ENCODE results near the gene CCDC180. TPM values are rescaled to one million over a fixed set of nuclear protein-coding genes. Genes with fewer than 3 reads are reported as not detected.

Gene CCDC180
- total and polyA plus RNA-seq, 10 of the 15 experiments (the other 5 are each of a cell fraction or from before 2014, with no cell fraction given), result 0.31 to 1.1 (median 0.57) TPM

GRCh38 chr9:97283768-97284167, 23.7 kb upstream of the CCDC180 start:
- CTCF ChIA-PET, result interaction anchor here (0.9 kb wide), 1 partner anchor 426 kb away, joined by 3 read pairs; no protein-coding TSS in a partner anchor
- no peak for FAIRE-seq

DNA sequence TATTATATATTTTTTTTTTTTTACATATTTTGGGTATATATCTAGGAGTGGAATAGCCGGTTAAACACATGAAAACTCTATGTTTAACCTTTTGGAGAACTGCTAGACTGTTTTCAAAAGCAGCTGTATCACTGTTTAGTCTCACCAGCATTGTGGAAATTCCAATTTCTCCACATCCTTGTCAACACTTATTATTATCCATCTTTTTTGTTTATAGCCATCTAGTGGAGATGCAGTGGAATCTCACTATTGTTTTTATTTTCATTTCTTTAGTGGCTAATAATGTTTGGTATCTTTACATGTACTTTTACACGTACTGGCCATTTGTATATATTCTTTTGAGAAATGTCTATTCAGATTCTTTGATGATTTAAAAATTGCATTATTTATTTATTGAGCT, 22.7 kb upstream of the CCDC180 start:
- no peaks in the 10 kb centered on the region for H3K79me2 ChIP-seq (ENCODE audit: control insufficient read depth, insufficient read depth, low read length)
- no peak overlapping the region for H3K4me2 ChIP-seq (ENCODE audit: control insufficient read depth, insufficient read depth)
- no peaks in the 10 kb centered on the region for H3K27me3 ChIP-seq (replicated peaks in 1 of 2; ENCODE audit: control insufficient read depth in 2 of 2, insufficient read depth in 2 of 2, low read length in 1 of 2)
- H3K4me1 ChIP-seq (ENCODE audit: control insufficient read depth, insufficient read depth, low read length), result no peaks in the 10 kb centered on the region
- no peak overlapping the region for H3K27ac ChIP-seq (ENCODE audit: control insufficient read depth, insufficient read depth)
- FAIRE-seq, result no peak
- in situ Hi-C loops (cut with MboI), result no loop called here
- no peak overlapping the region for H3K9ac ChIP-seq (ENCODE audit: control insufficient read depth, insufficient read depth, low read length)
- ChIA-PET RAD21 (ENCODE audit: unreplicated experiment) (no interaction called here), POLR2A (no interaction called here), SMC1A (ENCODE audit: uncharacterized antibody, unreplicated experiment) (no interaction called here), CTCF (interaction anchor here (0.6 to 0.7 kb wide), 2 partner anchors 35 to 1516 kb away, joined by 3 read pairs; no protein-coding TSS in a partner anchor)
- H3K4me3 ChIP-seq, result no peak overlapping the region
- no peak overlapping the region for H2AFZ ChIP-seq (ENCODE audit: control insufficient read depth, low read depth, low read length)
- DNase-seq (ENCODE audit: low read depth, low spot score), result no peak
- TF ChIP-seq PAX8 (IDR thresholded peaks at IDR 0.05) (no peak), CTCF (IDR thresholded peaks at IDR 0.05 in 2 of 3, conservative IDR thresholded peaks at IDR 0.05 in 1 of 3; ENCODE audit: control insufficient read depth in 2 of 3, extremely low read depth in 1 of 3, insufficient read depth in 1 of 3, low read depth in 3 of 3, low read length in 3 of 3) (peak in 1 of 3 experiments; percentile 12; a peak in 1 of 6 replicates), YY1 (IDR thresholded peaks at IDR 0.05; ENCODE audit: low read depth, low read length) (no peak)
- TF ChIP-seq, protein P1, sequence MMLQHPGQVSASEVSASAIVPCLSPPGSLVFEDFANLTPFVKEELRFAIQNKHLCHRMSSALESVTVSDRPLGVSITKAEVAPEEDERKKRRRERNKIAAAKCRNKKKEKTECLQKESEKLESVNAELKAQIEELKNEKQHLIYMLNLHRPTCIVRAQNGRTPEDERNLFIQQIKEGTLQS (IDR thresholded peaks at IDR 0.05; ENCODE audit: borderline replicate concordance, extremely low read depth, low read depth, low read length), result no peak
- TF ChIP-seq, protein P2, sequence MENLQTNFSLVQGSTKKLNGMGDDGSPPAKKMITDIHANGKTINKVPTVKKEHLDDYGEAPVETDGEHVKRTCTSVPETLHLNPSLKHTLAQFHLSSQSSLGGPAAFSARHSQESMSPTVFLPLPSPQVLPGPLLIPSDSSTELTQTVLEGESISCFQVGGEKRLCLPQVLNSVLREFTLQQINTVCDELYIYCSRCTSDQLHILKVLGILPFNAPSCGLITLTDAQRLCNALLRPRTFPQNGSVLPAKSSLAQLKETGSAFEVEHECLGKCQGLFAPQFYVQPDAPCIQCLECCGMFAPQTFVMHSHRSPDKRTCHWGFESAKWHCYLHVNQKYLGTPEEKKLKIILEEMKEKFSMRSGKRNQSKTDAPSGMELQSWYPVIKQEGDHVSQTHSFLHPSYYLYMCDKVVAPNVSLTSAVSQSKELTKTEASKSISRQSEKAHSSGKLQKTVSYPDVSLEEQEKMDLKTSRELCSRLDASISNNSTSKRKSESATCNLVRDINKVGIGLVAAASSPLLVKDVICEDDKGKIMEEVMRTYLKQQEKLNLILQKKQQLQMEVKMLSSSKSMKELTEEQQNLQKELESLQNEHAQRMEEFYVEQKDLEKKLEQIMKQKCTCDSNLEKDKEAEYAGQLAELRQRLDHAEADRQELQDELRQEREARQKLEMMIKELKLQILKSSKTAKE (IDR thresholded peaks at IDR 0.05; ENCODE audit: low read depth, poor library complexity, severe bottlenecking), result no peak
- intact Hi-C loops (cut with micrococcal nuclease; ENCODE audit: unreplicated experiment), result no loop called here
- ATAC-seq, result no peak
- H4K20me1 ChIP-seq (ENCODE audit: control insufficient read depth, insufficient read depth), result no peaks in the 10 kb centered on the region
- BruUV-seq (replicated peaks), result no TSS peak
- no peaks in the 10 kb centered on the region; the same call in 2 of the 3 replicates for H3K9me3 ChIP-seq (replicated peaks; ENCODE audit: control insufficient read depth, insufficient read depth, low read length)
- whole genome bisulfite sequencing (ENCODE audit: insufficient coverage, insufficient replicate concordance, low lambda C conversion rate, missing lambda C conversion rate), result 3% methylated on average over 2 of the region's 2 CpGs
- no peaks in the 10 kb centered on the region for H3K36me3 ChIP-seq (ENCODE audit: control insufficient read depth in 2 of 2, insufficient read depth in 2 of 2, low read length in 1 of 2)

More at GRCh38 chr9:97283768-97284167, 23.7 kb upstream of the CCDC180 start:
- H3K79me2 ChIP-seq (ENCODE audit: control insufficient read depth, insufficient read depth, low read length), result no peaks in the 10 kb centered on the region
- H3K4me2 ChIP-seq (ENCODE audit: control insufficient read depth, insufficient read depth), result no peak overlapping the region
- no peak overlapping the region for H2AFZ ChIP-seq (ENCODE audit: control insufficient read depth, low read depth, low read length)
- ATAC-seq (no peak), DNase-seq (ENCODE audit: low read depth, low spot score) (no peak)
- no peak overlapping the region for H3K27ac ChIP-seq (ENCODE audit: control insufficient read depth, insufficient read depth)
- no peaks in the 10 kb centered on the region for H4K20me1 ChIP-seq (ENCODE audit: control insufficient read depth, insufficient read depth)
- intact Hi-C loops (cut with micrococcal nuclease; ENCODE audit: unreplicated experiment), result no loop called here
- H3K4me3 ChIP-seq, result no peak overlapping the region
- H3K36me3 ChIP-seq (ENCODE audit: control insufficient read depth in 2 of 2, insufficient read depth in 2 of 2, low read length in 1 of 2), result no peaks in the 10 kb centered on the region
- H3K4me1 ChIP-seq (ENCODE audit: control insufficient read depth, insufficient read depth, low read length), result no peaks in the 10 kb centered on the region
- no peaks in the 10 kb centered on the region; the same call in 2 of the 3 replicates for H3K9me3 ChIP-seq (replicated peaks; ENCODE audit: control insufficient read depth, insufficient read depth, low read length)
- TF ChIP-seq SREBF1 (IDR thresholded peaks at IDR 0.05; ENCODE audit: low read length) (no peak), RB1 (IDR thresholded peaks at IDR 0.05; ENCODE audit: borderline replicate concordance) (no peak), MXI1 (IDR thresholded peaks at IDR 0.05; ENCODE audit: low read depth, low read length) (no peak), TCF7 (IDR thresholded peaks at IDR 0.05; ENCODE audit: borderline replicate concordance) (no peak), TCF3 (IDR thresholded peaks at IDR 0.05; ENCODE audit: borderline replicate concordance, insufficient read depth, low read depth, low read length) (no peak), SP1 (IDR thresholded peaks at IDR 0.05; ENCODE audit: low read depth, low read length) (no peak), LARP7 (IDR thresholded peaks at IDR 0.05) (no peak), ZNF217 (IDR thresholded peaks at IDR 0.05) (no peak), POLR2AphosphoS2 (IDR thresholded peaks at IDR 0.05; ENCODE audit: low read depth, low read length) (no peak), RAD51 (IDR thresholded peaks at IDR 0.05) (no peak)
- TF ChIP-seq, protein P3, sequence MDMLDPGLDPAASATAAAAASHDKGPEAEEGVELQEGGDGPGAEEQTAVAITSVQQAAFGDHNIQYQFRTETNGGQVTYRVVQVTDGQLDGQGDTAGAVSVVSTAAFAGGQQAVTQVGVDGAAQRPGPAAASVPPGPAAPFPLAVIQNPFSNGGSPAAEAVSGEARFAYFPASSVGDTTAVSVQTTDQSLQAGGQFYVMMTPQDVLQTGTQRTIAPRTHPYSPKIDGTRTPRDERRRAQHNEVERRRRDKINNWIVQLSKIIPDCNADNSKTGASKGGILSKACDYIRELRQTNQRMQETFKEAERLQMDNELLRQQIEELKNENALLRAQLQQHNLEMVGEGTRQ (IDR thresholded peaks at IDR 0.05; ENCODE audit: borderline replicate concordance, low read depth, low read length), result no peak
- SMC1A ChIA-PET (ENCODE audit: uncharacterized antibody, unreplicated experiment), result no interaction called here
- in situ Hi-C loops (cut with MboI), result no loop called here
- no TSS peak for BruUV-seq (replicated peaks)
- RAD21 ChIA-PET (ENCODE audit: unreplicated experiment), result no interaction called here
- H3K27me3 ChIP-seq (replicated peaks in 1 of 2; ENCODE audit: control insufficient read depth in 2 of 2, insufficient read depth in 2 of 2, low read length in 1 of 2), result no peaks in the 10 kb centered on the region; a peak in 1 of 4 replicates
- POLR2A ChIA-PET, result no interaction called here
- H3K9ac ChIP-seq (ENCODE audit: control insufficient read depth, insufficient read depth, low read length), result no peak overlapping the region
